IMR-90 (cell line): ENCODE data around the gene MRPL45. TPM values are rescaled to one million over a fixed set of nuclear protein-coding genes. Genes with fewer than 3 reads are reported as not detected.

Experiments used
- ATAC-seq: fragments of 200-7000 bp; cut with Tn5 transposase; 2 replicates; pipeline ENCODE4 v1.9.1; 2020; ENCODE audit warnings: low read depth, mild to moderate bottlenecking, moderate library complexity
- BruUV-seq: library from RNA; stranded (reverse); fragments of 400-500 nt; replicated peaks from 2 replicates; lab custom pipeline; 2021; lab: Mats Ljungman, UMichigan
- CTCF ChIA-PET: fragments of 300-600 bp; formaldehyde crosslinking; extraction: SDS; loops from one replicate; lab custom pipeline; 2021; ENCODE audit warnings: antibody characterized with exemption; lab: Yijun Ruan, JAX
- POLR2A ChIA-PET: fragments of 300-600 bp; sonication (Branson Sonifier 250); formaldehyde crosslinking; loops from one replicate; lab custom pipeline; 2022; ENCODE audit warnings: antibody characterized with exemption; ENCODE audit not compliant: unreplicated experiment; lab: Charles Lee
- DNase-seq: peaks from one replicate; pipeline ENCODE4 v3.0.0; 2013
- H2AFZ ChIP-seq: replicated peaks from 2 replicates; pipeline ENCODE3; 2013; ENCODE audit warnings: low read length, mild to moderate bottlenecking; ENCODE audit not compliant: poor library complexity
- H2AK5ac ChIP-seq: 2 replicates; pipeline ENCODE4 v1.6.1; 2013; ENCODE audit warnings: low read depth, low read length, inconsistent platforms
- H2AK9ac ChIP-seq: replicated peaks from 2 replicates; pipeline ENCODE3; 2013; ENCODE audit warnings: mild to moderate bottlenecking, low read depth, low read length, moderate library complexity; ENCODE audit not compliant: poor library complexity
- H2BK120ac ChIP-seq: 2 replicates; pipeline ENCODE4 v1.6.1; 2013; ENCODE audit warnings: low read depth, low read length, inconsistent platforms
- H2BK15ac ChIP-seq: 3 replicates; pipeline ENCODE4 v1.6.1; 2013; ENCODE audit warnings: low read depth, low read length, inconsistent platforms
- H2BK20ac ChIP-seq: 2 replicates; pipeline ENCODE4 v1.6.1; 2013; ENCODE audit warnings: low read depth, mild to moderate bottlenecking, inconsistent platforms, low read length, moderate library complexity
- H2BK5ac ChIP-seq: 2 replicates; pipeline ENCODE4 v1.6.1; 2013; ENCODE audit warnings: mild to moderate bottlenecking, low read depth, low read length, inconsistent platforms; ENCODE audit not compliant: poor library complexity, severe bottlenecking
- H3K14ac ChIP-seq: replicated peaks from 2 replicates; pipeline ENCODE4 v1.6.1; 2013; ENCODE audit warnings: low read depth, low read length, inconsistent platforms
- H3K18ac ChIP-seq: 2 replicates; pipeline ENCODE4 v1.6.1; 2013; ENCODE audit warnings: low read depth, low read length, control low read depth
- H3K23ac ChIP-seq: 2 replicates; pipeline ENCODE4 v1.6.1; 2013; ENCODE audit warnings: low read depth, low read length, inconsistent platforms
- H3K27ac ChIP-seq: 2 replicates; pipeline ENCODE4 v1.5.1; 2013; ENCODE audit warnings: mild to moderate bottlenecking, control low read depth, low read length; ENCODE audit not compliant: insufficient read depth
- H3K27me3 ChIP-seq: 2 replicates; pipeline ENCODE4 v1.6.1; 2013; ENCODE audit warnings: low read length; ENCODE audit not compliant: control insufficient read depth, insufficient read depth
- H3K36me3 ChIP-seq: 2 replicates; pipeline ENCODE4 v1.6.1; 2013; ENCODE audit warnings: low read length, mixed read lengths; ENCODE audit not compliant: control insufficient read depth, insufficient read depth
- H3K4ac ChIP-seq: 2 replicates; pipeline ENCODE4 v1.6.1; 2013; ENCODE audit warnings: low read depth, low read length, inconsistent platforms
- H3K4me1 ChIP-seq: 2 replicates; pipeline ENCODE4 v1.6.1; 2013; ENCODE audit warnings: low read length, mixed read lengths; ENCODE audit not compliant: control insufficient read depth, insufficient read depth
- H3K4me2 ChIP-seq: 2 replicates; pipeline ENCODE4 v1.6.1; 2013; ENCODE audit warnings: low read depth, mild to moderate bottlenecking, control low read depth, low read length, moderate library complexity
- H3K4me3 ChIP-seq: 2 replicates; pipeline ENCODE4 v1.5.1; 2013; ENCODE audit warnings: low read depth, mild to moderate bottlenecking, control low read depth, low read length, moderate library complexity; ENCODE audit not compliant: insufficient read depth
- H3K56ac ChIP-seq: 2 replicates; pipeline ENCODE4 v1.6.1; 2013; ENCODE audit warnings: low read length, inconsistent platforms; ENCODE audit not compliant: insufficient read depth; ENCODE audit errors: extremely low read depth
- H3K79me1 ChIP-seq, 2 experiments: 2 replicates each; pipeline ENCODE4 v1.6.1; 2013; ENCODE audit warnings: low read length in 2 of 2, inconsistent platforms in 1 of 2, low read depth in 1 of 2
- H3K9ac ChIP-seq: 2 replicates; pipeline ENCODE4 v1.6.1; 2013; ENCODE audit warnings: low read depth, low read length, control low read depth
- H3K9me1 ChIP-seq: 2 replicates; pipeline ENCODE4 v1.6.1; 2013; ENCODE audit warnings: low read length, inconsistent platforms; ENCODE audit not compliant: insufficient read depth
- H3K9me3 ChIP-seq: 2 replicates; pipeline ENCODE4 v1.6.1; 2013; ENCODE audit warnings: low read length; ENCODE audit not compliant: control insufficient read depth, insufficient read depth
- H4K20me1 ChIP-seq: 2 replicates; pipeline ENCODE4 v1.6.1; 2013; ENCODE audit warnings: low read length, inconsistent platforms; ENCODE audit not compliant: insufficient read depth
- H4K5ac ChIP-seq: 2 replicates; pipeline ENCODE4 v1.6.1; 2013; ENCODE audit warnings: mild to moderate bottlenecking, low read depth, low read length, control low read depth
- H4K8ac ChIP-seq, 2 experiments: 2 replicates each; pipeline ENCODE4 v1.6.1; 2013; ENCODE audit warnings: low read depth in 2 of 2, low read length in 2 of 2, control low read depth in 1 of 2, inconsistent platforms in 1 of 2
- H4K91ac ChIP-seq: 2 replicates; pipeline ENCODE4 v1.6.1; 2013; ENCODE audit warnings: low read depth, low read length, inconsistent platforms; ENCODE audit not compliant: insufficient read depth
- BHLHE40 ChIP-seq: fragments of 150-350 bp; IDR thresholded peaks from 2 replicates; pipeline ENCODE4 v1.6.1; 2016; ENCODE audit warnings: mild to moderate bottlenecking, low read depth, low read length
- CEBPB ChIP-seq: IDR thresholded peaks from 2 replicates; pipeline ENCODE4 v1.6.1; 2012; ENCODE audit warnings: low read depth, low read length, improper control_type of control experiment
- CHD1 ChIP-seq: IDR thresholded peaks from 2 replicates; pipeline ENCODE4 v1.6.1; 2012; ENCODE audit warnings: low read depth, low read length, improper control_type of control experiment
- FOS ChIP-seq: fragments of 150-350 bp; IDR thresholded peaks from 2 replicates; pipeline ENCODE4 v1.6.1; 2016; ENCODE audit warnings: low read depth, low read length
- MXI1 ChIP-seq: IDR thresholded peaks from 2 replicates; pipeline ENCODE4 v1.6.1; 2012; ENCODE audit warnings: low read depth, mild to moderate bottlenecking, low read length, moderate library complexity, borderline replicate concordance
- POLR2A ChIP-seq: IDR thresholded peaks from 2 replicates; pipeline ENCODE4 v1.6.1; 2012; ENCODE audit warnings: mild to moderate bottlenecking, low read depth, low read length
- RAD21 ChIP-seq: IDR thresholded peaks from 2 replicates; pipeline ENCODE4 v1.6.1; 2012; ENCODE audit warnings: low read length, improper control_type of control experiment
- RCOR1 ChIP-seq: IDR thresholded peaks from 2 replicates; pipeline ENCODE4 v1.6.1; 2012; ENCODE audit warnings: mild to moderate bottlenecking, low read length, improper control_type of control experiment; ENCODE audit not compliant: insufficient replicate concordance
- RFX5 ChIP-seq: IDR thresholded peaks from 2 replicates; pipeline ENCODE4 v1.8.0; 2012; ENCODE audit warnings: low read depth, mild to moderate bottlenecking, low read length, moderate library complexity
- SMC3 ChIP-seq: fragments of 150-350 bp; IDR thresholded peaks from 2 replicates; pipeline ENCODE4 v1.6.1; 2016; ENCODE audit warnings: low read depth, mild to moderate bottlenecking, antibody characterized with exemption, low read length, moderate library complexity
- WGBS, 2 experiments: methylation state at CpG; one replicate each; pipeline versions ENCODE4 v1.1.5 to v1.1.7; 2013; ENCODE audit warnings: missing lambda C conversion rate in 2 of 2; ENCODE audit not compliant: insufficient read length in 1 of 2; ENCODE audit errors: extremely low coverage in 2 of 2; 5-methylcytosine and 5-hydroxymethylcytosine counted together
- dilution Hi-C: fragments of 300-500 bp; cut with HindIII; formaldehyde crosslinking; loops from one replicate; pipeline ENCODE4 v1.14.3; 2018; ENCODE audit warnings: low sequenced_read_pairs; ENCODE audit not compliant: unreplicated experiment
- in situ Hi-C: fragments of 300-500 bp; cut with MboI; formaldehyde crosslinking; loops from 3 replicates; pipeline ENCODE4 v1.14.3; 2019; ENCODE audit warnings: low sequenced_read_pairs, inconsistent platforms, mixed read lengths
- intact Hi-C: fragments of 100-400 bp; cut with micrococcal nuclease; formaldehyde crosslinking; loops from 2 replicates; pipeline ENCODE4 v1.10.0; 2022
- polyA plus RNA-seq, 3 experiments: library from polyadenylated mRNA; depleted of rRNA; stranded (reverse); fragments of >200 nt; gene quantifications; 2 replicates each; pipeline ENCODE4 v1.2.3, GENCODE V29; 2012; ENCODE audit warnings: low replicate concordance in 1 of 3
- total RNA-seq: library from RNA; depleted of rRNA; stranded (reverse); fragments of >200 nt; gene quantifications from 2 replicates; pipeline ENCODE4 v1.2.3, GENCODE V29; 2012
- TF ChIP-seq, protein P1 (sequence below): fragments of 150-350 bp; IDR thresholded peaks from 2 replicates; pipeline ENCODE4 v1.6.1; 2016; ENCODE audit warnings: low read depth, mild to moderate bottlenecking, low read length, moderate library complexity, borderline replicate concordance

MRPL45 gene
- total and polyA plus RNA-seq, 2 of the 4 experiments (the other 2 are of a cell fraction) = 39.6 to 46.8 TPM

DNA sequence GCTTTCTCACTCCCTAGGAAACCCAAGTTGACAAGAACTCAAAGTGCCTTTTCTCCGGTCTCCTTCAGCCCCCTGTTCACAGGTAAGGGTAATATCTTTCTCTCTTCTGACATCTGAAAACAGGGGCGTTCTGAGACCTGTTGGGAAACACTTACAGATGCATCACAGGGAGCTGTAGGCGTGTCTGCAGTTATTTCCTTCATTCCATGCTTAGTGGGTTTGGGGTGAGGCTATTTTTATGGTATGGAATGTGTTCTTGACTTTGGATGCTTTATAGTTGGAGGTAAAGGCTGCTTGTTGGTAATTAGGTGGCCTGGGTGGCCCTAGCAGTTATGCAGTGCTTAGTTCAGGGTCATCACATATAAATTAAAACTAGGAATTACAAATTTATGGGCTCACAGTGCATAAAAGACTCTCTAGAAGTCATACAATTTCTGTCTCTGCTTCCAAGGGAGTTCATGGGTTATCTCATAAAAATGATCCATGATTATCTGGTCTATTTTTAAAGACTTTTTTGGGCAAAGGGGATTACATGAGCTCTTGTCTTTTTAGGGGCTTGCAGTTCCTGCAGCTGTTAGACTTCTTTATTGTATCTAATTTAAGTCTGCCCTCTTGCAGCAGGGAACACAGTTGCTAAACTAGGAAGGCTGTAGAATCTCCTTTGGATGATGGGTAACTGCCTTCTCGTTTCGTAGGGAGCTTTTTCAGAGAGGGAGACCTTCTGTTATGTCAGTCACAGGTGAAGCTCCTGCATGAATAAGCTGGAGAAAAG lies 64.9 kb downstream of the MRPL45 start:
- no peak overlapping the region for H3K4ac ChIP-seq
- no peak for TF ChIP-seq RCOR1
- TF ChIP-seq CEBPB = no peak
- no peak for TF ChIP-seq SMC3
- TF ChIP-seq CHD1 = no peak
- no peak for TF ChIP-seq POLR2A
- no peak for TF ChIP-seq RFX5
- TF ChIP-seq, protein P1, sequence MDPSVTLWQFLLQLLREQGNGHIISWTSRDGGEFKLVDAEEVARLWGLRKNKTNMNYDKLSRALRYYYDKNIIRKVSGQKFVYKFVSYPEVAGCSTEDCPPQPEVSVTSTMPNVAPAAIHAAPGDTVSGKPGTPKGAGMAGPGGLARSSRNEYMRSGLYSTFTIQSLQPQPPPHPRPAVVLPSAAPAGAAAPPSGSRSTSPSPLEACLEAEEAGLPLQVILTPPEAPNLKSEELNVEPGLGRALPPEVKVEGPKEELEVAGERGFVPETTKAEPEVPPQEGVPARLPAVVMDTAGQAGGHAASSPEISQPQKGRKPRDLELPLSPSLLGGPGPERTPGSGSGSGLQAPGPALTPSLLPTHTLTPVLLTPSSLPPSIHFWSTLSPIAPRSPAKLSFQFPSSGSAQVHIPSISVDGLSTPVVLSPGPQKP = no peak
- no peak for TF ChIP-seq BHLHE40
- no peak for TF ChIP-seq MXI1
- TF ChIP-seq FOS = no peak
- TF ChIP-seq RAD21 = no peak
- no peak overlapping the region for H3K18ac ChIP-seq
- no peak overlapping the region for H4K5ac ChIP-seq
- no peak for DNase-seq
- no peak overlapping the region for H4K91ac ChIP-seq
- peaks cover 36% of the 10 kb centered on the region for H4K20me1 ChIP-seq
- no peak overlapping the region for H2AK9ac ChIP-seq
- H3K4me1 ChIP-seq = peaks cover 4% of the 10 kb centered on the region
- no peak overlapping the region for H2BK5ac ChIP-seq
- H3K27ac ChIP-seq = no peak overlapping the region
- H3K9ac ChIP-seq = no peak overlapping the region
- WGBS, 2 experiments = no CpG with 5 or more reads among the region's 5 CpGs
- in situ Hi-C loops = loop anchor here (25.0 kb wide), 1 partner anchor 125 kb away; no protein-coding TSS in a partner anchor
- peaks cover 12% of the 10 kb centered on the region for H3K36me3 ChIP-seq
- H3K14ac ChIP-seq = no peak overlapping the region
- no TSS peak for BruUV-seq
- H2AFZ ChIP-seq = no peak overlapping the region
- H3K4me3 ChIP-seq = no peak overlapping the region
- dilution Hi-C loops = no loop called here
- H2BK120ac ChIP-seq = no peak overlapping the region
- no peak overlapping the region for H2BK20ac ChIP-seq
- no peak overlapping the region for H3K4me2 ChIP-seq
- H3K79me1 ChIP-seq = peaks cover 26 to 50% of the 10 kb centered on the region in 2 experiments
- ATAC-seq = no peak; the same call in 1 of the 2 replicates
- ChIA-PET CTCF (no interaction called here), POLR2A (no interaction called here)
- no peaks in the 10 kb centered on the region for H3K27me3 ChIP-seq
- no peak overlapping the region for H3K56ac ChIP-seq
- H3K9me1 ChIP-seq = peaks cover 6% of the 10 kb centered on the region
- H4K8ac ChIP-seq = no peak overlapping the region
- no peak overlapping the region for H2BK15ac ChIP-seq
- H3K23ac ChIP-seq = no peak overlapping the region
- H2AK5ac ChIP-seq = no peak overlapping the region
- no peaks in the 10 kb centered on the region for H3K9me3 ChIP-seq
- intact Hi-C loops = no loop called here
